Natural killer cell (primary cell): ENCODE results near the gene PI4K2A. TPM values are rescaled to one million over a fixed set of nuclear protein-coding genes. Genes with fewer than 3 reads are reported as not detected.

Source experiments
- ATAC-seq, 3 donors: fragments of 150-1000 bp in 2 of 3; fragments of 200-7000 bp in 1 of 3; cut with Tn5 transposase; 1 replicate in 1 of 3; 2 replicates in 2 of 3; pipeline ENCODE4 v1.10.0; 2021; ENCODE audit warnings: mild to moderate bottlenecking in 2 of 3, moderate library complexity in 2 of 3
- DNase-seq, 2 donors: peaks; one replicate each; pipeline versions ENCODE4 v3.0.0 to v3.0.0-alpha.2; 2013 to 2021; ENCODE audit warnings: mixed read lengths in 1 of 2
- H3K27ac ChIP-seq: one replicate; pipeline ENCODE4 v1.5.1; 2013; ENCODE audit warnings: mild to moderate bottlenecking, low read length
- H3K27me3 ChIP-seq: one replicate; pipeline ENCODE4 v1.6.1; 2013; ENCODE audit warnings: low read length; ENCODE audit not compliant: control insufficient read depth, insufficient read depth
- H3K36me3 ChIP-seq: one replicate; pipeline ENCODE4 v1.6.1; 2013; ENCODE audit warnings: low read length; ENCODE audit not compliant: control insufficient read depth, insufficient read depth
- H3K4me1 ChIP-seq: one replicate; pipeline ENCODE4 v1.6.1; 2013; ENCODE audit warnings: low read length; ENCODE audit not compliant: control insufficient read depth, insufficient read depth
- H3K4me3 ChIP-seq: one replicate; pipeline ENCODE4 v1.5.1; 2013; ENCODE audit warnings: low read length
- H3K9me3 ChIP-seq: one replicate; pipeline ENCODE4 v1.6.1; 2013; ENCODE audit warnings: low read length; ENCODE audit not compliant: control insufficient read depth, insufficient read depth
- H3K27ac Mint-ChIP-seq, 2 donors: one replicate each; pipeline ENCODE4 v1.8.0; 2022; ENCODE audit warnings: mild to moderate bottlenecking in 2 of 2, mixed read lengths in 2 of 2, moderate library complexity in 1 of 2
- H3K27me3 Mint-ChIP-seq, 2 donors: one replicate each; pipeline ENCODE4 v1.8.0; 2022; ENCODE audit warnings: low read depth in 2 of 2, mixed read lengths in 2 of 2
- H3K36me3 Mint-ChIP-seq: one replicate; pipeline ENCODE4 v1.8.0; 2022; ENCODE audit warnings: mixed read lengths
- H3K4me1 Mint-ChIP-seq, 2 donors: one replicate each; pipeline ENCODE4 v1.8.0; 2022; ENCODE audit warnings: mixed read lengths in 2 of 2
- H3K4me3 Mint-ChIP-seq: one replicate; pipeline ENCODE4 v1.8.0; 2022; ENCODE audit warnings: mild to moderate bottlenecking, moderate library complexity, mixed read lengths
- H3K9me3 Mint-ChIP-seq, 2 donors: one replicate each; pipeline ENCODE4 v1.8.0; 2022; ENCODE audit warnings: mixed read lengths in 2 of 2
- CTCF ChIP-seq: fragments of 200-600 bp; IDR thresholded peaks from one replicate; pipeline ENCODE4 v1.8.0; 2022; ENCODE audit warnings: antibody characterized with exemption
- WGBS: methylation state at CpG from one replicate; pipeline ENCODE4 v1.1.7; 2013; ENCODE audit warnings: missing lambda C conversion rate; ENCODE audit not compliant: insufficient coverage; 5-methylcytosine and 5-hydroxymethylcytosine counted together
- intact Hi-C: fragments of 100-400 bp; cut with micrococcal nuclease; formaldehyde crosslinking; loops from one replicate; pipeline ENCODE4 v1.14.2; 2022
- total RNA-seq, 4 donors: library from RNA; stranded (reverse); fragments of 120-200 nt in 1 of 4; gene quantifications; one replicate each; pipeline versions ENCODE4 v1.2.3 to v1.2.4, GENCODE V29; 2013 to 2022

Gene PI4K2A
- total RNA-seq, 3 donors from 2014 or later (not counting 1 experiment from before 2014, with no cell fraction given), result 41.3 to 66.1 (median 60.0) TPM

- peak within 1 kb of the TSS; percentile 97 for H3K4me3 Mint-ChIP-seq
- no peak for ATAC-seq
Observed at GRCh38 chr10:97713339-97713825, 72.9 kb downstream of the PI4K2A start, which contains the start of gene MARVELD1. TSS of gene MARVELD1 (plus strand) at chr10:97713730. CDS start at chr10:97713877, 147 bp downstream.

GRCh38 chr10:97713826-97714400 is 73.4 kb downstream of the PI4K2A start:
- intact Hi-C loops, result no loop called here
- Mint-ChIP-seq H3K9me3 (no peaks in the 10 kb centered on the region), H3K4me1 (peaks cover 15 to 34% of the 10 kb centered on the region in 2 donors), H3K4me3 (peak overlapping the region; percentile 97), H3K36me3 (no peaks in the 10 kb centered on the region), H3K27me3 (peaks cover 33 to 43% of the 10 kb centered on the region in 2 donors), H3K27ac (peak overlapping the region; percentile 6 to 70)
- TF ChIP-seq CTCF, result no peak
- Histone ChIP-seq H3K36me3 (no peaks in the 10 kb centered on the region), H3K27me3 (peaks cover 3% of the 10 kb centered on the region), H3K27ac (no peak overlapping the region), H3K4me1 (peaks cover 16% of the 10 kb centered on the region), H3K9me3 (no peaks in the 10 kb centered on the region), H3K4me3 (peak overlapping the region; percentile 39)
- peak; percentile 71 to 80 (median 74) for ATAC-seq
- DNase-seq, result peak; percentile 33 to 78
- under 1% methylated on average over 69 of the region's 69 CpGs for WGBS

More at GRCh38 chr10:97713339-97713825, 72.9 kb downstream of the PI4K2A start, which contains the start of gene MARVELD1:
- WGBS, result 8% methylated on average over 37 of the region's 37 CpGs
- Histone ChIP-seq H3K27me3 (peaks cover 3% of the 10 kb centered on the region), H3K4me1 (peaks cover 16% of the 10 kb centered on the region), H3K27ac (no peak within 1 kb of the TSS), H3K36me3 (no peaks in the 10 kb centered on the region), H3K9me3 (no peaks in the 10 kb centered on the region), H3K4me3 (peak within 1 kb of the TSS; percentile 39)
- Mint-ChIP-seq H3K4me1 (peaks cover 15 to 34% of the 10 kb centered on the region in 2 donors), H3K27ac (peak within 1 kb of the TSS; percentile 6 to 70), H3K27me3 (peaks cover 30 to 43% of the 10 kb centered on the region in 2 donors), H3K36me3 (no peaks in the 10 kb centered on the region), H3K9me3 (no peaks in the 10 kb centered on the region)
- no peak for DNase-seq
- intact Hi-C loops, result no loop called here
- TF ChIP-seq CTCF, result no peak

GRCh38 chr10:97714401-97715258 is 74.2 kb downstream of the PI4K2A start:
- H3K27ac ChIP-seq, result no peak overlapping the region
- Mint-ChIP-seq H3K9me3 (no peaks in the 10 kb centered on the region), H3K27me3 (peaks cover 34 to 40% of the 10 kb centered on the region in 2 donors), H3K27ac (peak overlapping the region; percentile 6 to 70), H3K4me1 (peaks cover 15 to 28% of the 10 kb centered on the region in 2 donors), H3K4me3 (peak overlapping the region; percentile 97), H3K36me3 (no peaks in the 10 kb centered on the region)
- peak; percentile 29 to 47 (median 31) for ATAC-seq
- H3K36me3 ChIP-seq, result no peaks in the 10 kb centered on the region
- peaks cover 16% of the 10 kb centered on the region for H3K4me1 ChIP-seq
- peaks cover 3% of the 10 kb centered on the region for H3K27me3 ChIP-seq
- intact Hi-C loops, result no loop called here
- WGBS, result 6% methylated on average over 74 of the region's 74 CpGs
- peak in 1 of 2 donors; percentile 27 for DNase-seq
- TF ChIP-seq CTCF, result no peak
- H3K4me3 ChIP-seq, result peak overlapping the region; percentile 16
- no peaks in the 10 kb centered on the region for H3K9me3 ChIP-seq
